HG03045 (cell line): Measurements from ENCODE around the gene SGMS1.
"Not testable (repeated sequence)": the region's sequence is repeated elsewhere in the genome, so short reads cannot be mapped to it uniquely, and the experiment has no call there.

Experiments
- ATAC-seq: cut with Tn5 transposase; IDR thresholded peaks from one replicate; pipeline ENCODE4 v1.9.1; 2021; ENCODE audit warnings: mild to moderate bottlenecking, moderate library complexity; ENCODE audit not compliant: unreplicated experiment

SGMS1 gene

DNA sequence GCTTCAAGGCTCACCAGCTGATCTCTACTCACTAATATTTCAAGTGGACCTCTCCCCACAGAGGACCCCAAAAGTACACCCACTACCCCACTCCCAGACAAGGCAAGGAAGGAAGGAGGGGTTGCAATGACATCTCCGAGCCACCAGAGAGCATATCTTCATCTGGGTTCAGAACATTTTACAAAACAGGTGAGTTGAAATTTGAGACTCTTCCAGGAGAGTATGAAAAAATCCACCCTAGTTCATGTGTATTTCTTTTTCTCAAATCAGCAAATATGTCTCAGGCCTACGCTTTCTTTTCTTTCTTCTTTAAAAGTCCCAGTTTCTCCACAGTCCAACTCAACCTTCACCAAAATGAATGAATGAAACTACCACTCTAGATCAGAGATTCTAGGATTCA, 61.9 kb downstream of the SGMS1 start:
- no peak for ATAC-seq

- ATAC-seq: no peak
These were observed 62.5 kb downstream of the SGMS1 start for GRCh38 chr10:50561266-50561665.

DNA sequence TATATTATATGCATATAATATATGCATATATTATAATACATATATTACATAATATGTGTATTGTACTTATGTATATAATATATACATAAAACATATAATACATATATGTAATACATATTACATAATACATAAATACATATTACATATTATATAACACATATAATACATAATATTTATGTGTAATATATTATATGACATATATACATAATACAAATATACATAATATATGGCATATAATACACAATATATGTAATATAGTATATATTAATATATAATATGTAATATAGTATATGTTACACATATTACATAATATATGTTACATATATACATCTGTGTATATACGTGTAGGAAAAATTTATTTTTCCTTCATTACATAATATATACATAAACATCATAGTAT, 63.4 kb downstream of the SGMS1 start:
- ATAC-seq: no peak

- ATAC-seq: no peak
These were observed 65.4 kb downstream of the SGMS1 start for GRCh38 chr10:50558371-50558770.

- no peak for ATAC-seq
These were observed 66.5 kb downstream of the SGMS1 start for GRCh38 chr10:50557130-50557682.

DNA sequence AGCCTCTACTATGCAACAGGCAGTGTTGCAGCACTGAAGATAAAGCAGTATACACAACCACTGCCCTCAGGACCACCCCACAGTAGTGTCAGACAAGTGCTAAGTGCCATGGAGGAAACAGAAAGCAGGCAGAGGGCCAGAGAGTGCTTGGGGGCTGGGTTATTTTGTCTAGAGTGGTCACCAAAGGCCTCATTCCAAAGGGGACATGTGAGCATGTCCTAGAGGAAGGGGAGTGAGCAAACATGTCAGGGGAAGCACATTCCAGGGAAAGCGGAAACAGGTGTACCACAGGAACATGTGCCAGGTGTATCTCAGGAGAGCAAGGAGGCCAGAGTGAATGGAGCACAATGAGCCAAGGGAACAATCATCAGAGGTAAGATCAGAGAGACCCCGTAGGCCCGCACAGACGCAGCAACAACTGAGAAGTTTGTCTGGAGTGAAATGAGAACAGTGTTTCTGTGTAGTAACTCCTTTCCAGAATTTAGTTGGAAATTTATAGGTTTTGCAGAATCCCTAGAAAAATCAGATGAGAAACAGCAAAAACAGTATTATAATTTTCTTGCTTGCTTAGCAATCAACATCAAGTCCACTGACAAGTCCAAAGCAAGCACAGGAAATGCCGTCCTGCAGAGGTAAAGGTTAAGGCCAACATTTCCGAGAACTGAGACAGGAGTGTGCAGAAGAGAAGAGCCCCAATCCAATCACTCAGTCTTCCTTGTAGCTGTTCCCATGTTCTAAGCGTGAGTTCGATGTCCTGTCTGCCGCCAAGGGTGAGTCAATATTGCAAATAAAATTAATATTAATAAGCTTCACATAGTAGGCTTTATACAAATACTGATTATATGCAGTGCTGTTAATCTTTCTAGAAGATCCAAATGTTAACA, 67.3 kb downstream of the SGMS1 start:
- no peak for ATAC-seq

DNA sequence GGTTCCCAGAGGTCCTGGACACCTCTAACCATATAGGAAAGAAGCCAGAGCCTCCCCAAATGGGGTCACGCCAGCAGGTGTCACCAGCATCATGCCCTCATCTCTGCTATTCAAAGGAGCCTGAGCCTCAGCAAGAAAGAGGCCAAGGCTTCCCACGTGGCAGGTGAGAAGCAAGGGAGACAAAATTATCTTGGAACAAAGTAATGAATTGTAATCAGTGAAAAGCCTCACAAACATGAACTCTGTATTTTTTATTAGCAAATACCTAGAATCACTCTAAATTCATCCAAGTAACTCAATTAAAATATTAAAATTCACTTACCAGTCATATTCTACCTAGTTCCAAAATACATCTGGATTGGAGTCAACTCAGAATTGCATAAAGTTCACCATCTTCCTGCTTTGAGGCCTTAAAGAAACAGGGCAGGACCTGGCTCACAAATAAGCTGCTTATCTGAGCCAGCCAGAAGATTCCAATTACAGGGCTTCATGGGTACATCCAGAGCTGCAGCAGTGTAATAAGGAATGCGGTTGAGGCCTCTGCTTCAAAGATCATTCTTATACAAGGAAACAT, 68.7 kb downstream of the SGMS1 start:
- ATAC-seq: no peak

- no peak for ATAC-seq
These were observed 69.3 kb downstream of the SGMS1 start for GRCh38 chr10:50554376-50554994.

DNA sequence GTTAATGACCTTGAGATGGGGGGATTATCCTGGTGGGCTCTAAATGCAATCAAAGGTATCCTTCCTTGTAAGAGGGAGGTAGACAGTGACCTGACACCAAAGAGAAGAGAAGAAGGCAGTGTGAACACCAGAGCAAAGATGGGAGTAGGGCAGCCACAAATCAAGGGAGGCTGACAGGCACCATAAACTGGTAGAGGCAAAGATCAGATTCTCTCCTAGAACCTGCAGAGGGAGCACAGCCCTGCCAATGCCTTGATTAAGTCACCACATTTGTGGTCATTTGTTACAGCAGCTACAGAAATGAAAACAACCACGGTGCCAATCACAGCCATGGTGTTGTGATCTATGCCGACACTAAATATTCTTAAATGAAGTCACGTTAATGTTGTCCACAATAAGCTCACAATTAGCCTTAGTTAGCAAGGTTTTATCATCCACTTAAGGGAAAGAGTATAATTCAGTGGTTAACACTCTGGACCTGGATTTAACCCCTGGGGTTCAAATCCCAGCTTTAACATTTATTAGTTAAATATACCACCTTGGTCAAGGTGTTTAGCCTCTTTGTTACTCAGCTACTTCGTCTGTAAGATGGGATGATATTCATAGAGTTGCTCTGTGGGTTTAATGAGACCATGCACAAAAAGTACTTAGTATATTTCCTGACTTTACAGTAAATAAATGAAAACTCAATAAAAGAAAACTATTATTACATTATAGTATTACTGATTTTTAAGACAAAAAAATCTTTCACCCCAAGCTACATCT, 70.8 kb downstream of the SGMS1 start:
- no peak for ATAC-seq

- ATAC-seq: no peak
These were observed 71.4 kb downstream of the SGMS1 start for GRCh38 chr10:50552308-50552707.

DNA sequence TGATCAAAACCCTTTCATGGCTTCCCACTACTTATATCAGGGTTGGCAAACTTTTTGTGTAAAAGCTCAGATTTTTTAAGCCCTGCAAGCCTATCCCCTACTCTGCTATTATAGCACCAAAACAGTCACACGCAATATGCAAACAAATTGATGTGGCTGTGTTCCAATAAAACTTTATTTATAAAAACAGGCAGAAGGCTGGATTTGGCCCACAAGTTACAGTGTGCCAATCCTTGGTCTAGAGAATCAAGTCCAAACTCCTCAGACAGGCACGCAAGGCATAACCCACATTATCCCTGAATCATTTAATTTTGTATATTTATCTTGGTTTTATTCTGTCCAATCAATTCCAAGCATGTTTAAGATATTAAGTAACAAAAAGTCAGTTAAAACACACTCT, 71.9 kb downstream of the SGMS1 start:
- no peak for ATAC-seq

- no peak for ATAC-seq
These were observed 73.4 kb downstream of the SGMS1 start for GRCh38 chr10:50550291-50550839.

DNA sequence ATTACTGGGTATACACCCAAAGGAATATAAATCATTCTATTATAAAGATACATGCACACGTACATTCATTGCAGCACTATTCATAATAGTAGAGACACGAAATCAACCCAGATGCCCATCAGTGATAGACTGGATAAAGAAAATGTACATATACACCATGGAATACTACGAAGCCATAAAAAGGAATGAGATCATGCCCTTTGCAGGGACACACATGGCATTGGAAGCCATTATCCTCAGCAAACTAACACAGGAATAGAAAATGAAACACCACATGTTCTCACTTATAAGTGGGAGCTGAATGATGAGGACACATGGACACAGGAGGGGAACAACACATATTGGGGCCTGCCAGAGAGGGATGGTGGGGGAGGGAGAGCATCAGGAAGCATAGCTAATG, 74.6 kb downstream of the SGMS1 start:
- ATAC-seq: not testable (repeated sequence)

- not testable (repeated sequence) for ATAC-seq
These were observed 75.3 kb downstream of the SGMS1 start for GRCh38 chr10:50548481-50548880.

DNA sequence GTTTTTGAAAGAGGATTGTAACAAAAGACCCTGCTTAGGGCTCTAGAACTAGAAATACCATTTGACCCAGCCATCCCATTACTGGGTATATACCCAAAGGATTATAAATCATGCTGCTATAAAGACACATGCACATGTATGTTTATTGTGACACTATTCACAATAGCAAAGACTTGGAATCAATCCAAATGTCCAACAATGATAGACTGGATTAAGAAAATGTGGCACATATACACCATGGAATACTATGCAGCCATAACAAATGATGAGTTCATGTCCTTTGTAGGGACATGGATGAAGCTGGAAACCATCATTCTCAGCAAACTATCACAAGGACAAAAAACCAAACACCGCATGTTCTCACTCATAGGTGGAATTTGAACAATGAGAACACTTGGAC, 77.5 kb downstream of the SGMS1 start:
- ATAC-seq: not testable (repeated sequence)

GRCh38 chr10:50545846-50546245, 77.9 kb downstream of the SGMS1 start:
- ATAC-seq: no peak

DNA sequence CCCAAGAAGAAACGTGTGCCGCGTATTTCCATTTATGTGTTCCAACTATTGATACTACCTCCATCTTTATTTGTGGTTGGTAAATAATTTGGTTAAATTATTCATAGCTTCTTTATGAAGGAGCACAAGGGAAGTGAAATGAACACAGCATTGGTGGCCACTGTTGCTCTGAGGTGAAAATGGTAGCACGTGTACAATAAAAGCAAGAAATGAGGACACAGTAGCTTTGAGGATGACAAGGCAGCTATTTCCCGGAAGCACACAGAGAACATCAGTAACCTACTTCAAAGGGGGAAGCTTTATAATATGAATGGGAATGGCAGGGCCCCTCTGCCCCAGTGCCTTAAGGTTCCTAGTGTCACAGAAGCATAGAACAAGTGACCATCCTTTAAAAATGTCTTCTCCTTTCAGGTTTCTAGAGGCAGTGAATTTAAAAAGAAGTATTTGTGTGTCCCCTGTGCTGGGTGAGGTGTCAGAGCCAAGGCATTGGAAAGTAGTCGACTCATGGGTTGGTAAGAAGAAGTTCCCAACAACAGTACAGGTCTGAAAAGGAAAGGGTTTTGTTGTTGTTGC, 78.8 kb downstream of the SGMS1 start:
- no peak for ATAC-seq

DNA sequence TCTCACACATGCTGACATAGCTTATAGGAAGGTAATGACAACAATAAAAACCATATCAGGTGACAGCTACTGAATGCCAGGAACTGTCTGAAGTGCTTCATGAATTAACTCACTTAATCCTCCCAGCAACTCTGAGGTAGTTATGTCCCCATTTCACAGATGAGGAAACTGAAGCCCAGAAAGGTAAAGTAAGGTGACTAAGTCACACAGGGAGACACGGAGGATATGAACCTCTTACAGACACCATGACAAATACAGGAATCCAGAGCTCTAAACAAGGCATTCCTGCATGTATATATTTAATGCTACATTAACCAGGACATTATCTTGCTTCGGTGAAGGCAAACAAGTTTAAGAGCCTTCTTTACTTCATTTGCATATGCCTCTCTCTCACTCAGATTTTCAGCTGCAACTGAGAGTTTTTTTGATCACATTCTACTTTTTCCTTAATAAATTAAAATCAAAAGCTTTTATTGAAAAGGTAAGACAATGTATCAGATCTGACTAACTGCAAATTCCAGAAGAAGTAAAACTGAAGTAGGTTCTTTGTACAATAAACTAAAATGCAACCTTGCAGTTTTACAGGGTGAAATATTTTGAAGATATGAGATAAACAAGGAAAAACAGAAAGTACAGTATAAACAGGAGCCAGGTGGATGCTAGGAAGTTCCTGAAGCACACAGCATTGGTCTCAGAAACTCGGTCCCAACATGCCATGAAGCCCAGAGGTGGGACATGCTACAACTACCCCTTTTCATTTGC, 79.5 kb downstream of the SGMS1 start:
- ATAC-seq: no peak

DNA sequence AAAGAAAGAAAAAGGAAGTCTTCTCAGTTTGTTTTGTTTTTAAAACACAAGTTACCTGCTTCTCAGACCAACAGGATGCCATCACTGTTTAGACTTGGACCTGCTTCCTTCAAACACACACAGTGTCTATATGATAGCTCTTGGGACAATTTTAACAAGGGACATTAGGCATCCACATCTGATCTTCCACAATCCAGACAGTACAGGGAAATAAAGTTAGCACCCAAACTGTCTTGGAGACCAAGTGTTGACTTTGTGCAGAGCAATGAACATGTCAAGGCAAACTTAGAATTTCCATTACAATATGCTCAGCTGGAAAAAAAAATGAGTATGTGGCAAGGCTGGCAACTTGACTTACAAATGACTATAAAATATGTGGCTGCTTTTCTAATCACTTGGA, 80.9 kb downstream of the SGMS1 start:
- ATAC-seq: no peak

- peak; percentile 31 for ATAC-seq
These were observed 81.8 kb downstream of the SGMS1 start for GRCh38 chr10:50541921-50542320.
